ENCODE results near the gene LMF1. TPM values are rescaled to one million over a fixed set of nuclear protein-coding genes. Genes with fewer than 3 reads are reported as not detected.

The LMF1 gene
- total and polyA plus RNA-seq, 9 of the 15 experiments (the other 6 are each of a cell fraction or from before 2014, with no cell fraction given), result 0.11 to 1.6 (median 0.55) TPM; not detected in 1

GRCh38 chr16:931171-931570, 39.6 kb downstream of the LMF1 start:
- Histone ChIP-seq H3K9me1 (ENCODE audit: control insufficient read depth, insufficient read depth, low read length) (no peaks in the 10 kb centered on the region), H3K4me1 (replicated peaks in 1 of 2; ENCODE audit: control insufficient read depth in 2 of 2, insufficient read depth in 2 of 2, low read length in 2 of 2) (peaks cover 0 to 7% of the 10 kb centered on the region in 2 experiments; a peak in 1 of 5 replicates), H3K9me3 (replicated peaks; ENCODE audit: control insufficient read depth, insufficient read depth, low read depth, low read length) (no peaks in the 10 kb centered on the region; the same call in 1 of the 2 replicates), H3K27ac (ENCODE audit: extremely low read depth, low read depth, low read length) (no peak overlapping the region), H3K27me3 (ENCODE audit: control insufficient read depth in 2 of 2, insufficient read depth in 2 of 2, low read length in 2 of 2) (peaks cover 48 to 95% of the 10 kb centered on the region in 2 experiments), H4K20me1 (replicated peaks; ENCODE audit: control insufficient read depth, insufficient read depth, low read length) (peaks cover 24% of the 10 kb centered on the region), H3K36me3 (ENCODE audit: control insufficient read depth, insufficient read depth, low read length) (no peaks in the 10 kb centered on the region), H3K4me2 (ENCODE audit: insufficient read depth, low read length) (no peak overlapping the region), H3K9ac (ENCODE audit: insufficient read depth in 1 of 2, low read depth in 2 of 2, low read length in 2 of 2) (no peak overlapping the region), H2AFZ (ENCODE audit: low read depth, low read length) (no peak overlapping the region), H3K4me3 (no peak overlapping the region), H3K79me2 (ENCODE audit: control insufficient read depth, insufficient read depth, low read length) (no peaks in the 10 kb centered on the region)
- intact Hi-C loops (cut with micrococcal nuclease) (no loop called here), in situ Hi-C loops (cut with MboI) (no loop called here)
- DNase-seq (ENCODE audit: extremely low read depth in 1 of 4, low spot score in 3 of 4) (no peak), FAIRE-seq (no peak), ATAC-seq (no peak)
- TF ChIP-seq NRF1 (conservative IDR thresholded peaks at IDR 0.05 in 1 of 2, IDR thresholded peaks at IDR 0.05 in 1 of 2) (no peak), NFRKB (IDR thresholded peaks at IDR 0.05; ENCODE audit: low read depth) (no peak), ATF7 (IDR thresholded peaks at IDR 0.05) (no peak), SRSF1 (IDR thresholded peaks at IDR 0.05; ENCODE audit: low read depth, low read length) (no peak), NR2F6 (CRISPR knock-in tag; IDR thresholded peaks at IDR 0.05) (no peak), ZKSCAN3 (CRISPR knock-in tag; IDR thresholded peaks at IDR 0.05) (no peak), MTF1 (CRISPR knock-in tag; IDR thresholded peaks at IDR 0.05; ENCODE audit: borderline replicate concordance) (no peak), ZFX (CRISPR knock-in tag; IDR thresholded peaks at IDR 0.05) (no peak), ZNF23 (CRISPR knock-in tag; IDR thresholded peaks at IDR 0.05) (no peak), FOXO4 (CRISPR knock-in tag; IDR thresholded peaks at IDR 0.05) (no peak), CREBBP (IDR thresholded peaks at IDR 0.05; ENCODE audit: low read depth, low read length) (no peak), ATF6 (CRISPR knock-in tag; IDR thresholded peaks at IDR 0.05) (no peak), HMGN3 (IDR thresholded peaks at IDR 0.05; ENCODE audit: borderline replicate concordance, extremely low read depth, insufficient read length, low read depth, low read length) (no peak), MTA3 (IDR thresholded peaks at IDR 0.05; ENCODE audit: borderline replicate concordance) (no peak)
- TF ChIP-seq, protein P1, sequence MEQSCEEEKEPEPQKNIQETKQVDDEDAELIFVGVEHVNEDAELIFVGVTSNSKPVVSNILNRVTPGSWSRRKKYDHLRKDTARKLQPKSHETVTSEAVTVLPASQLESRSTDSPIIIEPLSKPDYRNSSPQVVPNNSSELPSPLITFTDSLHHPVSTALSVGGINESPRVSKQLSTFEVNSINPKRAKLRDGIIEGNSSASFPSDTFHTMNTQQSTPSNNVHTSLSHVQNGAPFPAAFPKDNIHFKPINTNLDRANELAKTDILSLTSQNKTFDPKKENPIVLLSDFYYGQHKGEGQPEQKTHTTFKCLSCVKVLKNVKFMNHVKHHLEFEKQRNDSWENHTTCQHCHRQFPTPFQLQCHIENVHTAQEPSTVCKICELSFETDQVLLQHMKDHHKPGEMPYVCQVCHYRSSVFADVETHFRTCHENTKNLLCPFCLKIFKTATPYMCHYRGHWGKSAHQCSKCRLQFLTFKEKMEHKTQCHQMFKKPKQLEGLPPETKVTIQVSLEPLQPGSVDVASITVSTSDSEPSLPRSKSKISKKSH (CRISPR knock-in tag; IDR thresholded peaks at IDR 0.05), result no peak
- BruUV-seq (replicated peaks), result no TSS peak
- POLR2A ChIA-PET, result no interaction called here
- WGBS (ENCODE audit: insufficient coverage, low coverage, missing lambda C conversion rate), result 12% methylated on average over 19 of the region's 21 CpGs
- CTCF ChIA-PET (ENCODE audit: low intra/inter-chr PET ratio), result no interaction called here

Measured in K562 (cell line).